ENCODE data around the gene GNPTAB.

DNA sequence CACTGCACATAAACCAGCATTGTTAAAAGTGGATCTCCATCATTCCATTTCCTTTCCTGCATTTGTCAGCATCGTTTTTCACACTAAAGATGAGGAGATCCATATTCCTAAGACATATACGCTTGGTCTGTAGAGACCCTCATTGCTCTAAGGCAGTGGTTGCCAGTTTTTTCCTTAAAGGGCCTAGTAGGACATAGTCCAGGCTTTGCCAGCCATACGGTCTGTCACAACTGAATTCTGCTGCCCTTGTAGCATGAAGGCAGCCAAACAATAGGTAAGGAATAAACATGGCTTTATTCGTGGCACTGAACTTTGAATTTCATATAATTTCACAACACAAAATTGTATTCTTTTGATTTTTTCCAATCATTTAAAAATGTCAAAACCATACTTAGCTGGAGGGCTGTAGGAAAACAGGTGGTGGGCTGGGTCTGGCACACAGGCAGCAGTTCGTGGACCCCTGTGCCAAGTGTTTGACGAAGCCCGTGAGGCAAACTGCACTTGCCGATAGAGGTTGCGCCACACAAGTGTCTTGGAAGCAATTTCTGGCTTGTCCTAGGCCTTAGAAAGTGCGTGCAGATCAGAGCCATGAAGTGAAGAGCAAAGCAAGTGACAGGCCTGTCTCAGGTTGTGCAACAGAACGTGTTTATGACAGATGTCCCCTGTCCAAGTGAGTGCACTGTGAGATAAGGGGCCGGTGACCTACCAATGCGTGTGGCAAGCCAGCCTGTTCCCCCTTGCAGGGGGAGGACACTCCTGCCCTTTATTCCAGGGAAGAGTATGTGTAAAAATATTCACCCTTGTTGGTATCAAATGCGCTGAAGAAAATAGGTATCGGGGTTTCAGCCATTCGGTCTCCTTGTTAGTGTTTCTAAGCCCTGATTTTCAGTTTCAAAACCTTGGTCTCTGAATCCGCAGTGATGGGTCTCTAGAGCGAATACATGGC lies 134.2 kb downstream of the GNPTAB start:
- TF ChIP-seq, protein P1, sequence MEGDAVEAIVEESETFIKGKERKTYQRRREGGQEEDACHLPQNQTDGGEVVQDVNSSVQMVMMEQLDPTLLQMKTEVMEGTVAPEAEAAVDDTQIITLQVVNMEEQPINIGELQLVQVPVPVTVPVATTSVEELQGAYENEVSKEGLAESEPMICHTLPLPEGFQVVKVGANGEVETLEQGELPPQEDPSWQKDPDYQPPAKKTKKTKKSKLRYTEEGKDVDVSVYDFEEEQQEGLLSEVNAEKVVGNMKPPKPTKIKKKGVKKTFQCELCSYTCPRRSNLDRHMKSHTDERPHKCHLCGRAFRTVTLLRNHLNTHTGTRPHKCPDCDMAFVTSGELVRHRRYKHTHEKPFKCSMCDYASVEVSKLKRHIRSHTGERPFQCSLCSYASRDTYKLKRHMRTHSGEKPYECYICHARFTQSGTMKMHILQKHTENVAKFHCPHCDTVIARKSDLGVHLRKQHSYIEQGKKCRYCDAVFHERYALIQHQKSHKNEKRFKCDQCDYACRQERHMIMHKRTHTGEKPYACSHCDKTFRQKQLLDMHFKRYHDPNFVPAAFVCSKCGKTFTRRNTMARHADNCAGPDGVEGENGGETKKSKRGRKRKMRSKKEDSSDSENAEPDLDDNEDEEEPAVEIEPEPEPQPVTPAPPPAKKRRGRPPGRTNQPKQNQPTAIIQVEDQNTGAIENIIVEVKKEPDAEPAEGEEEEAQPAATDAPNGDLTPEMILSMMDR (IDR thresholded peaks at IDR 0.05), result no peak
- TF ChIP-seq CBX2 (IDR thresholded peaks at IDR 0.05; ENCODE audit: borderline replicate concordance, low read depth), result no peak
- no peak for TF ChIP-seq BHLHE40 (IDR thresholded peaks at IDR 0.05; ENCODE audit: low read depth, low read length)
- no peak for TF ChIP-seq SMC3 (IDR thresholded peaks at IDR 0.05)

All from A549 (cell line).